HG03432 (cell line): Measurements from ENCODE around the gene ZPR1.
"Not testable (repeated sequence)": the region's sequence is repeated elsewhere in the genome, so short reads cannot be mapped to it uniquely, and the experiment has no call there.

Experiments
- ATAC-seq: cut with Tn5 transposase; IDR thresholded peaks from one replicate; pipeline ENCODE4 v1.9.1; 2021; ENCODE audit warnings: mild to moderate bottlenecking, moderate library complexity; ENCODE audit not compliant: unreplicated experiment

The ZPR1 gene

DNA sequence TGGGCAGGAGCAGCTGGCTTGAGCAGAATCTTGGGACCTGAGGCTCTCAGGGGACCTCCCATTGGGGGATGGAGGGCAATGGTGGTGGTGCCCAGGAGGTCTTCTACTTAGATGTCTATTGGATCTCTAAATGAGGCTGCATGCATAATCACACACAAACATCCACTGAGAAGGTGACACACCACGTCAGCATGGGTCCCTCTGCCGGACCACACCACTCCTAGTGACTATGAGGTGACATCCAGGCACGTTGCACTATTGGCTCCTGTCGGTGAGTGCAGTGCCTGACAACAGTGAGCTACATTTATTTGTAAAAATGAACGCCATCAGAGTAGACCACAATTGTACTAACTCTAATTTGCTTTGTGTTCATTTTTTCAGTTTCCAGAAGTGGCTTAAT is 37.6 kb upstream of the ZPR1 start:
- no peak for ATAC-seq

DNA sequence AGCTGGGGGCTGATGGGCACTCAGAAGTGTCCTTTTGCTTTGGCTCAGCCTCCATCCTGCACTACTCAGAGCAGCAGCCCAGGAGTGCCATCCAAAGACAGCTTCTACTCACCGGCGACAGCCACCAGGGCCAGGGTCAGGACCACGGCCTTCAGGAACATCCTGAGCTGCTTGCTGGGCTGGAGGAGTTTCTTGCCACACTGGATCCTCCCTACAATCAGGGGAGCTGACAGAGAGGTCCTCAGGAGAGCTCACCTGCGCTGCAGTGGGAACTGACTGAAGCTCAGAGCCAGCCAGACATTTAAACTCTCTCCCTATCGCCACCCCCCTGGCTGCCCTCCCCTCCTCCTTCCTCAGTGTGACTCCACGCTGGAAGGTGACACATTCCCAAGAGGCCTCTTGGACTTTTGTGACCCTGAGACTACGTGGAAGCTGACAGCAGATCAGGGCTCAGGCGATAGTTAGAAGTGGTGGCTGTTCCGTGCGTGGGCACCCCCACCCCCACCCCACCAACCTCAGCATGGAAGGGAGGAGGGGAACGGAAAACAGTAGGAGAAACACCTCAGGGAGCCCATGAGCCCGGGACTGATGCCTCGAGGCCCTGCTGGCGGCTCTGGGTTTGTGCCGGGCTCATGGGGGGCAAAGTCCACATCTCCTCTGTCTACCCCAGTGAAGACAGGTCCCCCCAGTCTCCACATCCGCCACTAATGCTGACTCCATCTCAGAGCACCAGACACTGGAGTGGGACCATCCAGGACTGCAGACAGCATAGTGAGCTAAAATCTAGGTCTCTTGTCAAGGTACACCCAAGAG is 35.4 kb upstream of the ZPR1 start, which contains the start of gene APOA4:
Gene APOA4, minus strand, starts transcription at position 274 of the 813 bp plus-strand sequence. Its CDS starts 113 bp downstream, at position 161.
- no peak for ATAC-seq

DNA sequence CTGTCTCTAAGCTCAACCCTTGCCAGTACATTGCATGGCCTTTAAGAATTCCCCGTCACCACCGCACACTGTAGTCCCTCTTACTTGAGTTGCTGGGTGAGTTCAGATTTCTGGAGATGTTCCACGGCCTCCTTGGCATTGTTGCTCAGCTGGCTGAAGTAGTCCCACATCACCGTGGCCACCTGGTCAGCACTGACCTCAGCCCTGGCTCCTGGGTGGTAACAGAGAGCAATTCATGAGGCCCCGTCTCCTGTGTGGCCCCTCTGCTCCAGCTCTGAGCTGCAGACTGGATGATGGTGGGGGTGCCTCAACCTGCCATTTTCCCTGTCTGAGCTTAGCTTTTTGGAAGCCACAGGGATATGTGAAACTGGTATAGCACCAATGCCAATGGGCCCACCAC is 34.8 kb upstream of the ZPR1 start:
- ATAC-seq, result no peak

DNA sequence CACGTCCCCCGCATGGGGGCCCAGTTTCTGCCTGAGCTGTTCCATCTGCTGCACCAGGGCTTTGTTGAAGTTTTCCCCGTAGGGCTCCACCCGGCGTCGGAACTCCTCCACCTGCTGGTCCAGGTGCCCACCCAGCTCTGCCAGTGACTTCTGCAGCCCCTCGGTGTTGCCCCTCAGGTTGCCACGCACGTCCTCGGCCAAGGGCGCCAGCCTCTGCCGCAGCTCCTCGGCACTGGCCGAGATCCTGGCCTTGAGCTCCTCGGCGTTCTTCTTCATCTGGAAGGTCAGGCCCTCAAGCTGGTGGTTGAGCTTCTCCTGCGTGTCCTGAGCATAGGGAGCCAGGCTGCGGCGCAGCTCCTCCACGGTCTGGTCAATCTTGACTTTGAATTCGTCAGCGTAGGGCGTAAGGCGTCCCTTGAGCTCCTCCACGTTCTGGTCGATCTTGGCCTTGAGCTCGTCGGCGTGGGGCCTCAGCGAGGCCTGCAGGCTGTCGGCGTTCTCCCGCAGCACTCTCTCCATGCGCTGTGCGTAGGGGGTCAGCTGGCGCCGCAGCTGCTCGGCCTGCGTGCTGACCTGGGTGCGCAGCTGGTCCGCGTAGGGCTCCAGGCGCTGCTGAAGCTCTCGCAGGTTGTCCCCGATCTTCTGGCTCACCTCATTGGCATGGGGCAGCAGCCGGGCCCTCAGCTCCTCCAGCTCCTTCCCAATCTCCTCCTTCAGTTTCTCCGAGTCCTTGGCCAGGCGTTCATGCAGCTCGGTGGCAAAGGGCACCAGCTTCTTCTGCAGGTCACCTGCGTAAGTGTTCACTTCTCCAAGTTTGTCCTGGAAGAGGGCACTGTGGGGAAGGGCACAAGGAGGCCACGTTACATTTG is 33.5 kb upstream of the ZPR1 start:
- no peak for ATAC-seq

DNA sequence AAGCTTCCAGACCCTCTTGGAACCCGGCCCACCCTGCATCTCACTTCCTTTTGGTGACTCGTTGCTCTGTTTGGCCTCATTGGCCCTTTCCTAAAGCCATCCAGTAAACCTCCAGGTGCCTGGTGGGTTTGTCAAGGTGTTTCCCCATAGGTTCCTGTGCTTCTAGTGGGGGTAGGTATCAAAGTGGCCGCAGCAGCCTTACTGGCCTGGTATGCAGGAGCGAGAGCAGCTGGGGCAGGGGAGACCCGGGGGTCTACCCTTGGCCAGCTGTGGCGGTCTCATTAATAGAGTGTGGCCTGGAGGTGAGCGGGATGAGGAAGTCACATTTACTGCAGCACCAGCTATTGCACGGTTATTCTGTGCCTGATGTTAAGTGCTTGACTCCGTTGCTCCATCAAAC is 31.2 kb upstream of the ZPR1 start:
- no peak for ATAC-seq

DNA sequence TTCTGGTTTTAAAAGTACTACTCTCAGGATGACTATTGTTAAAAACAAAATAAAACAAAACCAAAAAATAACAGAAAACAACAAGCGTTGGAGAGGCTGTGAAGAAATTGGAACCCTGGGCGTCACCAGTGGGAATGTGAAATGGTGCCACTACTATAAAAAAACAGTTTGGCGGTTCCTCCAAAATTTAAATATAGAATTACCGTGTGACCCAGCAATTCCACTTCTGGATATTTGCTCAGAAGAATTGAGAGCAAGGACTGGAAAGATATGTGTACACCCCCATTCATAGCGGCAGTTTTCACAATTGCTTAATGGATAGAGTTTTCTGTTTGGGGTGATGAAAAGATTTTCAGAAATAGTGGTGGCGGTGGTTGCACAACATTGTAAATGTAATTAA is 26.7 kb upstream of the ZPR1 start:
- no peak for ATAC-seq

DNA sequence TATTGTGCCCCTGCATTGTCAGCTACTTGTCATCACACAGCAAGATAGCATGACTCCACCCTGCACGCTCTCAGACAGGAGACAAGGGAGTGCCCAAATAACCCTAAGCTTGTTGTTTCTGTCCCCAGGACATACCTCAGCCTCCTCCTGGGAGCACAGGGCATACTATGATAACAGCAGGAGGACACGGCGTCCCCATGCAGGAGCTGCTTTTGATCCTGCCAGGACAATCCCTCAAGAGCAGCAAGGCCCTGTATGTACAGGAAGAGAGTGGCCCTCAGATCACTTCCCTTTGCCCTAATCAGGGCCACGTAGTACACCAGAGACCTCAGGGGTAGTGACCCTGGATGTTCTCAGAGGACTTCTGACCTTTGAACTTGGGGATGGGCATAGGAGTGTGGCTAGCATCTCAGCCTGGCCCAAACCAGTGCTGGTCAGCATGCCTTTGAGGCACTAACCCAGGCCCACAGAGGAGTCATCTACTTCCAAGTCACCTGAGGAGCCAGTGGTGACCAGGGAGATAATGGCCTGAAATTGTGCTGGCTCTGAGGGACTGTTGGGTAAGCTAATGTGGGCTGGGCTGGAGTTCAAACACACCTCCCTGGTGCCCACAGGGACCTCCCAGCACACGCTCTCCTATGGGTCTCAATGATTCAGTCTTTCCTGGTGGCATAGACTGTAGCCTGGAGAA is 26.1 kb upstream of the ZPR1 start:
- ATAC-seq, result no peak

DNA sequence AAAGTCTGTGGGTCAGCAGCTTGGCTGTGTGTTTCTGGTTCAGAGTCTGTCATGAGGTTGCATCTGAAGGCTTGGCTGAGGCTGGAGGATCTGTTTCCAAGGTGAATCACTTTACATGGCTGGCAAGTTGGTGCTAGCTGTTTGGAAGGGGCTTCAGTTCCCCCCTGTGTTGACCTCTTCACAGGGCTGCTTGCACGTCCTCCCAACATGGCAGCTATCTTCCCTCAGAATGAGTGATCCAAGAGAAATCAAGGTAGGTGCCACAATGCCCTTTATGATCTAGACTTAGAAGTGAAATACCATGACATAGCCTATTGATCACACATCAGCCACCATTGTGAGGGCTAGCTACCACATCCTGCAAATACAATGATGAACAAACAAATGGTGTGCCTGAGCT is 25.3 kb upstream of the ZPR1 start:
- ATAC-seq, result no peak

DNA sequence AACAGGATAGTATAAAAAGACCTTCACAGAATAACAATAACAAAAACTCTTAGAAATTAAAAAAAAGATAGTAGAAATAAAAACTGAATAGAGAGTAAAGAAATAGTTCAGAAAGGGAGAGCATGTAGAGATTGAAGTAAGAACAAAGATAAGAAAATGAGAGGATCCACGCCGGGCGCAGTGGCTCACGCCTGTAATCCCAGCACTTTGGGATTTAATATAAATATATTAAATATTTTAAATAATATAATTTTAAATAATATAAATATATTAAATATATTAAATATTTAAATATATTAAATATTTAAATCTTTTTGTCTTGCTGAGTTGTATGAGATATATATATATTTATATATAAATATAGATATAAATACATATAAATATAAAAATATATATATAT is 24.3 kb upstream of the ZPR1 start:
- no peak for ATAC-seq

DNA sequence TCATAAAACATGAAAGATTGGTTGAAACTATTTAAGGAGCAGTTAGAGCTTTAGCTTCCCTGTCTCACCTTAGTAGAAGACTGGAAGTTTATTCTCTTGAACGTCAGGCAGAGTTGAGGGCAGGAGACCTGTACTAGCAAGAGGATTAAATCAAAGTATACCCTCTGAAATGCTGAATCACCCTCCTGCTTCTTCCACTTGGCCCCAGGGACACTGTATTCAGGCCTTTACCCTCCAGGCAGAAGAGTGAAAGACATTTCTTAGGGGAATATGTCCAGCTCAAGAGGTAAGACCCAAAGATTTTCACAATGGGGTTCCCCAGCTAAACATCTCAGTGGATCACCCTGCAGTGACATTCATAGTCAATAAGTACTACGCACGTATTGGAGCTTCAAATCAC is 23.4 kb upstream of the ZPR1 start:
- ATAC-seq, result no peak

DNA sequence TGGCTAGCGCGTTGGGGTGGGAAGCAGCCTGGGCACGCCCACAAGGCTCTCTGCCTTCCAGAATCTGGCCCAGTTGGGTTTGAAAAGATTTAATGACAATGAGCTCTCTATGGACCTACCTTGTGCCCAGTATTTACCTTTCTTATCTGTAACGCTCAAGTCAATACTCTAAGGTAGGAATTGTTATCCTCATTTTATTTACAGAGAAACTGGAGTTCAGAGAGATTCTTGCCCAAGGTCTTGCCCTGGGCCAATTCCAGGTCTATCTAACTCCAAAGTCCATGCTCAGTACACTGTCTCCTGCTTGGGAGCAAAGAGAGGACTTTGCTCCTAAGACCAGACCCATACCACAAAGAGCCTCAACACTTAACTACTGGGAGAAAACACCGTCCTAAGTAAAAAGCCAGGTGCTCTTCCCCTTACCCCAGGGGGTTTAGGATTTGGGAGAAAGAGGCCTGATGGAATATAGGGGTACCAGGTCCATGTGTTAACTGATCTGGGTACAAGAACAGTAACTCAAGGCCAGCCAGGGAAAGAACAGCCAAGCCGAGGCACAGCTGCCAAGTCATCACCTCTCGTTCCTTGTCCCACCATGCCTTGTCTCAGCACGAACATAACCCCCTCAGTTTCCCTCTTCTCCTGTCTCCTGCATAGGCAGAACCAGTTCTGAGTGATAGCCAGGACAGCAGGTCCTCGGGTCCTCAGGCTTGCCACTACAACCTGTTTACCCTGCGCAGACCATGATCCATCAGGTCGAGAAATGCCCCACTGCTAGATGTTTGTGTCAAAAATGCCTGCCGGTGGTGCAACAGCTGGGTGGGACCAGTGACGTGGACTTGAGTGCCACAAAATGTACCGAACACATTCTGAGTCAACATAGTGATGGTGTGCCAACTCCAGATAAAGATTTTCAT is 20.7 kb upstream of the ZPR1 start:
- ATAC-seq, result no peak

DNA sequence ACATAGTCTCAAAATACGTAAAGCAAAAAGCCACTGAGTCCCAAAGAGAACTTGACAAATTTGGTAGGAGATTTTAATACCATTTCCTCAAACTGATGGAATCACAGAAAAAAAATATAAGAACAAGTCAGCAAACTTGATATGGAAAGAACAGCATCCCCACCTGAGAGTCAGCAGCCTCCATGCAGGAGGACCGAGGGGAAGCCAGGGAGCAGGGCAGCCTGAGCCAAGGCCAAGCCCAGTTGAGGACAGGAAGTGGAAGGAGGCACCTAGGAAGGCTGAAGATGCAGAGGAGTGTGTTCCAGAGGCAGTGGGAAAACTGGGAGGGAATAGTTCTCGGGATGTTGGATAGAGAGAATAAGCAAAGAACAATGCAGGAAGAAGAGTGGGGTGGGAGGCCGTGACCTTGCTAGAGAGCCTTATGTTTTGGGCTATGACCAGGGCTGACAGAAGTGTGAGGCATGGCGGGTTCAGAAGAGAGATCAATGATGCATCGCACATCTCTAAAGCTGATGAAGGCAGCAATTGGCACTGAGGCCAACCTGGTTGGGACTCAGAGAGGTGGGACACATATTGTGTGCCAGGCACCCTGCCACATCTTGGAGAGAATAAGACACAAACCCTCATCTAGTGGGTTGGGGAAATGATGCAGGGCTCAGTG is 19.9 kb upstream of the ZPR1 start:
- ATAC-seq, result no peak

DNA sequence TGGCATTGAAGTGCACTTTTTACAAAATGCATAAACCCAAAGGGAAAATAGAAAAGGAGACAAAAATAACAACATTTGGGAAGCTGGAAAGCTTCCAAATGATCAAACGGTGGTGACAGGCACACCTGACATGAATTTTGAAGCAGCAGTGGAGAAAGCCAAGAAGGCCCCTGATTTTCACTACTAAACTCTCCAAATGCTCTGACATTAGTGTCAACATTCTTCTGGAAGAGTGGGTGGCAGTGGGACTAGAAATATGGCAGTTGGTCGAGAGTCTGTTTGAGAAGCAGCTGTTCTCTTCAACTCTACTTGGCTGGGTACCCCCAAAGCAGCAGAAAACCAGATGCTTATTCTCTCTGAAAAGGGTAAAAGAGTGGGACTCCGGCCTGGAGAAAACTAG is 16.2 kb upstream of the ZPR1 start:
- no peak for ATAC-seq

DNA sequence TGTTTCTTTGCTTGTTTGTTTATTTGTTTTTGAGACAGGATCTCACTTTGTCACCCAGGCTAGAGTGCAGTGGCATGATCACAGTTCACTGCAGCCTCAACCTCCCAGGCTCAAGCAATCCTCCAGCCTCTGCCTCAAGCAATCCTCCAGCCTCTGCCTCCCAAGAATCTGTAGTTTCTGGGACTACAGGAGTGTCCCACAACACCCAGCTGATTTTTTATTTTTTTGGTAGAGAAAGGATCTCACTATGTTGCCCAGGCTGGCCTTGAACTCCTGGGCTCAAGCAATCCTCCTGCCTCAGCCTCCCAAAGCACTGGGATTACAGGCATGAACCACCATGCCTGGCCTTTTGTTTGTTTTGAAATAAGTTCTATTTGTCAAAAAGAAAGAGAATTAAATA is 13.8 kb upstream of the ZPR1 start:
- not testable (repeated sequence) for ATAC-seq

DNA sequence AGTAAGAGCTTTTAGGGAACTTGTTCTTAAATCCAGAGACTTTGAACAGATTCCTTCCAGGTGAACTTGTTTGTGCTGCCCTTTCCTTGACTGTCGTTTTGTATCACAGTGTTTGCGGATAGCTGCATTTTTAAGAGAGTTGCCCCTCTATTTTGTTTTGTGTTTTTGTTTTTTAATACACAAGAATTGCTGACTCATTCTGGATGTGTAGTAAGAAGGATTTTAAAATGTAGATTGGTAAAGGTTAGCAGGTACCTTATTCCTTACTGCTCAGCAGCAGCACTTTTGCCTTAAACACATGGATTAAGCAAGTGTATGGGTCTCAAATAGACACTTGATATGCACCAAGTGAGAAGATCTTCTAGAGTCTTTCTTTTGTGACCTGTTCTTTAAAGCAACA is 12.8 kb upstream of the ZPR1 start:
- no peak for ATAC-seq

DNA sequence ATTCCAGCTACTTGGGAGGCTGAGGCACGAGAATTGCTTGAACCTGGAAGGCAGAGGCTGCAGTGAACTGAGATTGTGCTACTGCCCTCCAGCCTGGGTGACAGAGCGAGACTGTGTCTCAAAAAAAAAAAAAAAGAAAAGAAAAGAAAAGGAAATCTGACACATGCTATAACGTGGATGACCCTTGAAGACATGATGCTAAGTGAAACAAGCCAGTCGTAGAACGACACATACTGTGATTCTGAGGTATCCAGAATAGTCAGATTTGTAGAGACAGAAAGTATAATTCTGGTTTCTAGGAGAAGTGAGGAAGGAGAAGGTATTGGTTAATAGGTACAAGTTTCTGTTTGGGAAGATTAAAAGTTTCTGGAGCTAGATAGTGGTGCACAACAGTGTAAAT is 10.5 kb upstream of the ZPR1 start:
- no peak for ATAC-seq

DNA sequence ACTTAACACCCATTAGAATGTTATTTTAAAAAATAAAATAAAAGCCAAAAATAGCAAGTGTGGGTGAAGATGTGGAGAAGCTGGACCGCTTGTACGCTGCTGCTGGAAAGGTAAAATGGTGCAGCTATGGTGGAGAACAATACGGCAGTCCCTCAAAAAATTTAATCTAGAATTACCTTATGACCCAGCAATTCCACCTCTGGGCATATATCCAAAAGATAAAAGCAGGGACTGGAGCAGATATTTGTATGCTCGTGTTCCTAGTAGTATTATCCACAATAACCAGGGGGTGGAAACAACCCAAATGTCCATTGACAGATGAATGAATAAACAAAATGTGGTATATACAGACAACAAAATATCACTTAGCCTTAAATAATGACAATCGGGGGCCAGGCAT is 10.0 kb upstream of the ZPR1 start:
- no peak for ATAC-seq

DNA sequence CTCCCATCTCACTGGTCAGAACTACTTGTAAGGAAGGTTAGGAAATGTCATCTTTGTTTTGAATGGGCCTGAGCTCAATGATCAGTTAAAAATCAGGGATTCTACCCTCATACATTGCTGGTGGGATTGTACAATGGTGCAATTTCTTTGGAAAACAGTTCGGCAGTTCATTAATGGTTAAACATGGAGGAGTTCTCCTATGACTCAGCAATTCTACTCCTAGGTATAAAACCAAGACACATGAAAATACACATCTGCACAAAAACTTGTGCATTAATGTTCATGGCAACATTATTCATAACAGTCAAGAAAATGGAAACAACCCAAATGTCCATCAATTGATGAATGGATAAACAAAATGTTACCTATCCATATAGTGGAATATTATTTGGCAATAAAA is 8.7 kb upstream of the ZPR1 start:
- no peak for ATAC-seq

DNA sequence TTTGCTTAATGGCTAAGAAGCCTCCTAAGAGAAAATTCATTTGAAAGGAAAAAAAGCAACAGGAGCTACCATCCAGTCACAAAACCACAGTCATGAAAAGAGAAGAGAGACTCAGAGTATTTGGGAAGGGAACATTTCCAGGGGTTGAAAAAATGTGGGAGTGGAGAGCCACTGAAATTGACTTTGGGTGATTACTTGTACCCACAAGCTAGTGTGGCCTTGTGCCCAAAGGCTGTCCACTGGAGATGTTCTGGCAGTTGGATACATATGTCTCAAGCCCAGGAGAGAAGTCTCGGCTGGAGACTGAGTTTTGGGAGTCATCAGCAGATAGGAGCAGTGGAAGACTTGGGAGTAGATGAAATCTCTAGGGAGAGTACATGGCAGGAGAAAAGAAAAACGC is 7.0 kb upstream of the ZPR1 start:
- ATAC-seq, result no peak

DNA sequence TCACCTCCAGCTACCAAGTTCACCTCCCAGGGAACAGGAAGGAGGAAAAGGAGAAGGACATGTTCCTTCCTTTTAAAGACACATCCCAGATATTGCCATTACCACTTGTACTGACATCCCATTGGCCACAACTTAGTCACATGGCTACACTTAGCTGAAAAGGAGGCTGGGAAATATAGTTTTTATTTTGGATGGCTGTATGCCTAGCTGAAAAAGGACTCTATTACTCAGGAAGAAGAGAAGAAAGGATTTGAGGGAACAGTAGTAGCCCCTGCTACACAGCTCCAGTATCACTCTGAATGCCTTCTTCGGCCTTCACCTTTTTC is 5.9 kb upstream of the ZPR1 start:
- no peak for ATAC-seq
